Heart left ventricle (tissue), 16 donors: Measurements from ENCODE around the gene CRCP. TPM values are rescaled to one million over a fixed set of nuclear protein-coding genes. Genes with fewer than 3 reads are reported as not detected.

Experiments
- ATAC-seq, 4 donors: fragments of 200-7000 bp; cut with Tn5 transposase; one replicate each; pipeline ENCODE4 v1.9.1; 2020 to 2022; ENCODE audit warnings: moderate library complexity in 4 of 4, mild to moderate bottlenecking in 3 of 4, moderate number of reproducible peaks in 1 of 4
- DNase-seq, 5 donors: peaks; one replicate each; pipeline ENCODE4 v3.0.0-alpha.2; 2020
- H3K27ac ChIP-seq, 12 donors: fragments of 200-600 bp; sonication (generic) in 4 of 12; one replicate each; pipeline versions ENCODE4 v1.5.0 to v1.8.0; 2016 to 2022; ENCODE audit warnings: mild to moderate bottlenecking in 2 of 12
- H3K27me3 ChIP-seq, 9 donors: fragments of 200-600 bp; sonication (generic) in 2 of 9; one replicate each; pipeline versions ENCODE4 v1.5.1 to v1.8.0; 2016 to 2022; ENCODE audit warnings: mild to moderate bottlenecking in 3 of 9
- H3K36me3 ChIP-seq, 9 donors: fragments of 200-600 bp; sonication (generic) in 2 of 9; one replicate each; pipeline versions ENCODE4 v1.5.0 to v1.8.0; 2018 to 2022; ENCODE audit warnings: mild to moderate bottlenecking in 2 of 9
- H3K4me1 ChIP-seq, 12 donors: fragments of 200-600 bp; sonication (generic) in 4 of 12; one replicate each; pipeline versions ENCODE4 v1.5.0 to v1.8.0; 2016 to 2022; ENCODE audit warnings: mild to moderate bottlenecking in 3 of 12
- H3K4me3 ChIP-seq, 12 donors: fragments of 200-600 bp; sonication (generic) in 4 of 12; one replicate each; pipeline versions ENCODE4 v1.5.0 to v1.8.0; 2017 to 2022; ENCODE audit warnings: mild to moderate bottlenecking in 9 of 12, moderate library complexity in 4 of 12
- H3K9me3 ChIP-seq, 12 donors: fragments of 200-600 bp; sonication (generic) in 4 of 12; one replicate each; pipeline versions ENCODE4 v1.5.0 to v1.8.0; 2016 to 2022; ENCODE audit warnings: mild to moderate bottlenecking in 1 of 12
- CTCF ChIP-seq, 12 donors: fragments of 200-600 bp; sonication (generic) in 4 of 12; IDR thresholded peaks; one replicate each; pipeline versions ENCODE4 v1.5.0 to v1.8.0; 2018 to 2022; ENCODE audit warnings: antibody characterized with exemption in 12 of 12, mild to moderate bottlenecking in 5 of 12
- POLR2A ChIP-seq, 2 donors: fragments of 450-650 bp; IDR thresholded peaks; one replicate each; pipeline ENCODE4 v1.6.1; 2017; ENCODE audit warnings: antibody characterized with exemption in 2 of 2, mild to moderate bottlenecking in 2 of 2, moderate library complexity in 2 of 2
- WGBS, 4 donors: extraction: QIAGEN DNeasy Blood & Tissue Kit in 2 of 4; methylation state at CpG; one replicate each; pipeline versions ENCODE4 v1.1.5 to v1.1.7; 2013 to 2018; 5-methylcytosine and 5-hydroxymethylcytosine counted together
- intact Hi-C, 10 donors: fragments of 100-400 bp; cut with DNase I; formaldehyde crosslinking; loops; one replicate each; pipeline versions ENCODE4 v1.11.1 to v1.14.2; 2022
- polyA plus RNA-seq, 2 donors: library from polyadenylated mRNA; stranded (reverse); fragments of 200-250 nt; gene quantifications; one replicate each; pipeline ENCODE4 v1.2.3, GENCODE V29; 2013
- total RNA-seq, 9 donors: library from RNA; depleted of rRNA in 2 of 9; stranded (reverse); fragments of >200 nt in 2 of 9; fragmentation: NEBNext Ultra II Directional in 3 of 9; extraction: Animal tissue kit (Norgen Biotek cat#: 25700) in 3 of 9; gene quantifications; one replicate each; pipeline versions ENCODE4 v1.1.0 to v1.2.4, GENCODE V29; 2016 to 2023
- donor health status: ischemic (EF 13 %, LVEDD 7.1; RV severe dilation, severe dysfunction).
- donor health status: healthy with polysubstance abuse.
- donor health status: DM: no; HTN: yes; CAD: no.
- donor health status: DM: no; HTN: no; CAD: no.
- donor health status: ischemic (EF 25% LVEDD 6.9; RV normal size, moderate dysfunction).
- donor health status: ischemic (EF 25% LVEDD 5.7; RV mildly dilated, moderate dysfunction).
- donor health status: healthy.
- donor health status: DM: yes; HTN: yes; CAD: no.
- donor health status: ischemic (EF 35%, LVEDD 5.7; RV mildly dilated, moderate dysfunction).
- donor health status: nonischemic (EF 11% LVEDD 7.7; RV severe dilation, severe dysfunction).
- donor health status: DM: yes; HTN: yes; CAD: no.
- donor health status: PGD.
- donor health status: ischemic (EF 29% LVEDD 5.4; RV normal size, mild dysfunction).
- donor health status: nonischemic (EF 23%, LVEDD 6.1; RV moderate dilation, normal function).

CRCP gene
- total and polyA plus RNA-seq, 11 donors: 14.7 to 69.4 (median 20.1) TPM

- no peak overlapping the region for H3K4me3 ChIP-seq
- H3K4me1 ChIP-seq: no peaks in the 10 kb centered on the region
- intact Hi-C loops: no loop called here
- H3K36me3 ChIP-seq: no peaks in the 10 kb centered on the region
- TF ChIP-seq CTCF (IDR thresholded peaks at IDR 0.05) (no peak), POLR2A (IDR thresholded peaks at IDR 0.05) (no peak)
- H3K27ac ChIP-seq: no peak overlapping the region
- DNase-seq (no peak), ATAC-seq (no peak)
- no peaks in the 10 kb centered on the region for H3K9me3 ChIP-seq
- 50 to 76% (median 65%) methylated on average over 2 of the region's 2 CpGs for WGBS, 4 donors
- no peaks in the 10 kb centered on the region for H3K27me3 ChIP-seq
Measured at GRCh38 chr7:66176914-66177313, 62.3 kb downstream of the CRCP start.

- 91 to 100% (median 95%) methylated on average over 2 of the region's 2 CpGs for WGBS, 4 donors
- H3K27ac ChIP-seq: no peak overlapping the region
- DNase-seq: no peak
- no peak for TF ChIP-seq POLR2A (IDR thresholded peaks at IDR 0.05)
- no peak for TF ChIP-seq CTCF (IDR thresholded peaks at IDR 0.05)
- intact Hi-C loops: no loop called here
- H3K4me3 ChIP-seq: no peak overlapping the region
- H3K36me3 ChIP-seq: no peaks in the 10 kb centered on the region
- H3K9me3 ChIP-seq: no peaks in the 10 kb centered on the region
- H3K4me1 ChIP-seq: no peaks in the 10 kb centered on the region
- H3K27me3 ChIP-seq: no peaks in the 10 kb centered on the region
- ATAC-seq: no peak
Measured at GRCh38 chr7:66178258-66178657, 63.6 kb downstream of the CRCP start.

GRCh38 chr7:66181329-66181728 lies 66.7 kb downstream of the CRCP start:
- DNase-seq (no peak), ATAC-seq (no peak)
- no peaks in the 10 kb centered on the region for H3K4me1 ChIP-seq
- no peaks in the 10 kb centered on the region for H3K9me3 ChIP-seq
- H3K36me3 ChIP-seq: no peaks in the 10 kb centered on the region
- no peak overlapping the region for H3K27ac ChIP-seq
- intact Hi-C loops: no loop called here
- no peaks in the 10 kb centered on the region for H3K27me3 ChIP-seq
- TF ChIP-seq POLR2A (IDR thresholded peaks at IDR 0.05): no peak
- no peak for TF ChIP-seq CTCF (IDR thresholded peaks at IDR 0.05)
- H3K4me3 ChIP-seq: no peak overlapping the region

- 96 to 98% (median 97%) methylated on average over 2 of the region's 2 CpGs for WGBS, 4 donors
- intact Hi-C loops: no loop called here
- Histone ChIP-seq H3K27me3 (no peaks in the 10 kb centered on the region), H3K36me3 (no peaks in the 10 kb centered on the region), H3K27ac (no peak overlapping the region), H3K4me1 (no peaks in the 10 kb centered on the region), H3K4me3 (no peak overlapping the region), H3K9me3 (no peaks in the 10 kb centered on the region)
- ATAC-seq (no peak), DNase-seq (no peak)
- TF ChIP-seq CTCF (IDR thresholded peaks at IDR 0.05) (no peak), POLR2A (IDR thresholded peaks at IDR 0.05) (no peak)
Measured at GRCh38 chr7:66181845-66182244, 67.2 kb downstream of the CRCP start.
